IMR-90 (cell line): Measurements from ENCODE around the gene SYNE2.

ENCODE experiments used
- BHLHE40 ChIP-seq: fragments of 150-350 bp; IDR thresholded peaks from 2 replicates; pipeline ENCODE4 v1.6.1; 2016; ENCODE audit warnings: mild to moderate bottlenecking, low read depth, low read length
- CEBPB ChIP-seq: IDR thresholded peaks from 2 replicates; pipeline ENCODE4 v1.6.1; 2012; ENCODE audit warnings: low read depth, low read length, improper control_type of control experiment
- FOS ChIP-seq: fragments of 150-350 bp; IDR thresholded peaks from 2 replicates; pipeline ENCODE4 v1.6.1; 2016; ENCODE audit warnings: low read depth, low read length
- MAFK ChIP-seq: IDR thresholded peaks from 2 replicates; pipeline ENCODE4 v1.6.1; 2012; ENCODE audit warnings: low read depth, low read length, improper control_type of control experiment
- POLR2A ChIP-seq: IDR thresholded peaks from 2 replicates; pipeline ENCODE4 v1.6.1; 2012; ENCODE audit warnings: mild to moderate bottlenecking, low read depth, low read length
- RFX5 ChIP-seq: IDR thresholded peaks from 2 replicates; pipeline ENCODE4 v1.8.0; 2012; ENCODE audit warnings: low read depth, mild to moderate bottlenecking, low read length, moderate library complexity
- SMC3 ChIP-seq: fragments of 150-350 bp; IDR thresholded peaks from 2 replicates; pipeline ENCODE4 v1.6.1; 2016; ENCODE audit warnings: low read depth, mild to moderate bottlenecking, antibody characterized with exemption, low read length, moderate library complexity
- TF ChIP-seq, protein P1 (sequence below): conservative IDR thresholded peaks from 2 replicates; pipeline ENCODE4 v1.5.1; 2012; ENCODE audit warnings: mild to moderate bottlenecking, low read depth, low read length, improper control_type of control experiment
- TF ChIP-seq, protein P2 (sequence below): fragments of 150-350 bp; IDR thresholded peaks from 2 replicates; pipeline ENCODE4 v1.6.1; 2017; ENCODE audit warnings: mild to moderate bottlenecking, antibody characterized with exemption, low read length, low read depth
- TF ChIP-seq, protein P3 (sequence below): fragments of 150-350 bp; IDR thresholded peaks from 2 replicates; pipeline ENCODE4 v1.6.1; 2016; ENCODE audit warnings: low read depth, mild to moderate bottlenecking, low read length, moderate library complexity, borderline replicate concordance

DNA sequence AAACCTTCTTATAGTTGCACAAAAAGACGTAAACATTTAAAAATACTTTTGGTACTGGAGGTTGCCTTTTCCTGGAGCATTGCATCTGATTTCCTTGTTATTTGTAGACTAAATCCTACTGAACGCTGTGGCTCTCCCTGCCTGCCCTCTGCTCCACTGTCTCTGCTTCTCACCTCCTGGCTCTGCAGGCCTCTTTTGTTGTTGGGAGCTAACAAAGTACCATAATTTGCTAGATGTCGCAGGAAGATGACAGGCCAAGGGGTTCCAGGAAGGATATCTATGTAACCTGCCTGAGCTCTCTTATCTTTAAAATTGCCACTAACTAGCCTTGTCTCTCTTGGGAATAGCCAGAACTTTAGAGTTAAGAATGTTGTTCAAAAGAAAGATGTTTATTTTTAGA, 21.4 kb downstream of the SYNE2 start:
- TF ChIP-seq CEBPB (no peak), RFX5 (no peak), SMC3 (no peak), BHLHE40 (no peak), POLR2A (no peak), FOS (no peak), MAFK (no peak)
- TF ChIP-seq, protein P1, sequence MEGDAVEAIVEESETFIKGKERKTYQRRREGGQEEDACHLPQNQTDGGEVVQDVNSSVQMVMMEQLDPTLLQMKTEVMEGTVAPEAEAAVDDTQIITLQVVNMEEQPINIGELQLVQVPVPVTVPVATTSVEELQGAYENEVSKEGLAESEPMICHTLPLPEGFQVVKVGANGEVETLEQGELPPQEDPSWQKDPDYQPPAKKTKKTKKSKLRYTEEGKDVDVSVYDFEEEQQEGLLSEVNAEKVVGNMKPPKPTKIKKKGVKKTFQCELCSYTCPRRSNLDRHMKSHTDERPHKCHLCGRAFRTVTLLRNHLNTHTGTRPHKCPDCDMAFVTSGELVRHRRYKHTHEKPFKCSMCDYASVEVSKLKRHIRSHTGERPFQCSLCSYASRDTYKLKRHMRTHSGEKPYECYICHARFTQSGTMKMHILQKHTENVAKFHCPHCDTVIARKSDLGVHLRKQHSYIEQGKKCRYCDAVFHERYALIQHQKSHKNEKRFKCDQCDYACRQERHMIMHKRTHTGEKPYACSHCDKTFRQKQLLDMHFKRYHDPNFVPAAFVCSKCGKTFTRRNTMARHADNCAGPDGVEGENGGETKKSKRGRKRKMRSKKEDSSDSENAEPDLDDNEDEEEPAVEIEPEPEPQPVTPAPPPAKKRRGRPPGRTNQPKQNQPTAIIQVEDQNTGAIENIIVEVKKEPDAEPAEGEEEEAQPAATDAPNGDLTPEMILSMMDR = no peak
- TF ChIP-seq, protein P2, sequence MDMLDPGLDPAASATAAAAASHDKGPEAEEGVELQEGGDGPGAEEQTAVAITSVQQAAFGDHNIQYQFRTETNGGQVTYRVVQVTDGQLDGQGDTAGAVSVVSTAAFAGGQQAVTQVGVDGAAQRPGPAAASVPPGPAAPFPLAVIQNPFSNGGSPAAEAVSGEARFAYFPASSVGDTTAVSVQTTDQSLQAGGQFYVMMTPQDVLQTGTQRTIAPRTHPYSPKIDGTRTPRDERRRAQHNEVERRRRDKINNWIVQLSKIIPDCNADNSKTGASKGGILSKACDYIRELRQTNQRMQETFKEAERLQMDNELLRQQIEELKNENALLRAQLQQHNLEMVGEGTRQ = no peak
- TF ChIP-seq, protein P3, sequence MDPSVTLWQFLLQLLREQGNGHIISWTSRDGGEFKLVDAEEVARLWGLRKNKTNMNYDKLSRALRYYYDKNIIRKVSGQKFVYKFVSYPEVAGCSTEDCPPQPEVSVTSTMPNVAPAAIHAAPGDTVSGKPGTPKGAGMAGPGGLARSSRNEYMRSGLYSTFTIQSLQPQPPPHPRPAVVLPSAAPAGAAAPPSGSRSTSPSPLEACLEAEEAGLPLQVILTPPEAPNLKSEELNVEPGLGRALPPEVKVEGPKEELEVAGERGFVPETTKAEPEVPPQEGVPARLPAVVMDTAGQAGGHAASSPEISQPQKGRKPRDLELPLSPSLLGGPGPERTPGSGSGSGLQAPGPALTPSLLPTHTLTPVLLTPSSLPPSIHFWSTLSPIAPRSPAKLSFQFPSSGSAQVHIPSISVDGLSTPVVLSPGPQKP = no peak
